BLaER1 (cell line): Measurements from ENCODE around the gene TAS2R42.

ENCODE experiments used
- H3K27ac ChIP-seq: shearing (Covaris generic); formaldehyde crosslinking; 2 replicates; pipeline ENCODE4 v1.8.1; 2022
- H3K27me3 ChIP-seq: shearing (Covaris generic); formaldehyde crosslinking; 2 replicates; pipeline ENCODE4 v1.8.1; 2022
- H3K36me3 ChIP-seq: shearing (Covaris generic); formaldehyde crosslinking; 2 replicates; pipeline ENCODE4 v1.8.1; 2022
- H3K4me1 ChIP-seq: shearing (Covaris generic); formaldehyde crosslinking; 2 replicates; pipeline ENCODE4 v1.8.1; 2022
- H3K4me2 ChIP-seq: shearing (Covaris generic); formaldehyde crosslinking; 2 replicates; pipeline ENCODE4 v1.8.1; 2022
- H3K4me3 ChIP-seq: shearing (Covaris generic); formaldehyde crosslinking; 2 replicates; pipeline ENCODE4 v1.8.1; 2022
- H3K9ac ChIP-seq: shearing (Covaris generic); formaldehyde crosslinking; 2 replicates; pipeline ENCODE4 v1.8.1; 2022
- H3K9me3 ChIP-seq: shearing (Covaris generic); formaldehyde crosslinking; 2 replicates; pipeline ENCODE4 v1.8.1; 2022
- H4K20me1 ChIP-seq: shearing (Covaris generic); formaldehyde crosslinking; 2 replicates; pipeline ENCODE4 v1.8.1; 2022
- Cebpa-rat ChIP-seq: shearing (Covaris generic); IDR thresholded peaks from 2 replicates; pipeline ENCODE4 v1.8.1; 2022

Gene TAS2R42

GRCh38 chr12:11171969-11172675 is 14.6 kb downstream of the TAS2R42 start:
- Histone ChIP-seq H3K27me3 (no peaks in the 10 kb centered on the region), H3K36me3 (peaks cover 10% of the 10 kb centered on the region; the same call in 1 of the 2 replicates), H4K20me1 (peaks cover 58% of the 10 kb centered on the region), H3K27ac (peak overlapping the region; percentile 99), H3K4me2 (peak overlapping the region; percentile 76), H3K4me1 (peaks cover 36% of the 10 kb centered on the region), H3K4me3 (peak overlapping the region; percentile 89), H3K9me3 (no peaks in the 10 kb centered on the region), H3K9ac (peak overlapping the region; percentile 98)
- no peak for TF ChIP-seq Cebpa-rat

GRCh38 chr12:11171145-11171968 is 15.4 kb downstream of the TAS2R42 start, which contains the start of gene SMIM10L1:
SMIM10L1 (plus strand) TSS chr12:11171194; CDS start chr12:11171357, 163 bp downstream.
- H3K9ac ChIP-seq = peak within 1 kb of the TSS; percentile 98
- H4K20me1 ChIP-seq = peaks cover 66% of the 10 kb centered on the region
- no peak for TF ChIP-seq Cebpa-rat
- no peaks in the 10 kb centered on the region for H3K9me3 ChIP-seq
- H3K27ac ChIP-seq = peak within 1 kb of the TSS; percentile 99
- H3K36me3 ChIP-seq = peaks cover 17% of the 10 kb centered on the region
- peak within 1 kb of the TSS; percentile 76 for H3K4me2 ChIP-seq
- no peaks in the 10 kb centered on the region for H3K27me3 ChIP-seq
- peak within 1 kb of the TSS; percentile 89 for H3K4me3 ChIP-seq
- H3K4me1 ChIP-seq = peaks cover 36% of the 10 kb centered on the region

DNA sequence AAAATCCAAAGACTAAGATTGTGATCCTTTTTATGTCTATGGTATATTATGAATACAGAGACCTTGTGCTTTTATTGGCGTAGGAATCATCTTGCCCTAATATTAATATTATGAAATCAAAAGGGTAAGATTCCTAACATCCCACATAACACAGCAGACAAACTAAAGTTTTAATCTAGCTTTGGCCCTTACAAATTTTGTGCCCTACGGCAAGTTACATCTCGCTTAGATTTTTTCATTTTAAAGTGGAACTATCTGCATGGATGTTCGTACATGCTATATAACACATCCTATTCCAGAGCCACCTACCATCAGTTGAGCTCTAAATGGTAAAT is 16.0 kb downstream of the TAS2R42 start:
- H4K20me1 ChIP-seq = peaks cover 71% of the 10 kb centered on the region
- H3K4me2 ChIP-seq = peak overlapping the region; percentile 76
- peaks cover 36% of the 10 kb centered on the region for H3K4me1 ChIP-seq
- H3K4me3 ChIP-seq = peak overlapping the region; percentile 89
- H3K36me3 ChIP-seq = peaks cover 23% of the 10 kb centered on the region
- H3K27me3 ChIP-seq = no peaks in the 10 kb centered on the region
- H3K9me3 ChIP-seq = 0 out of 2 replicates have a peak, but pooled peaks cover 4% of the 10 kb centered on the region
- peak overlapping the region; percentile 99 for H3K27ac ChIP-seq
- no peak for TF ChIP-seq Cebpa-rat
- peak overlapping the region; percentile 98 for H3K9ac ChIP-seq

DNA sequence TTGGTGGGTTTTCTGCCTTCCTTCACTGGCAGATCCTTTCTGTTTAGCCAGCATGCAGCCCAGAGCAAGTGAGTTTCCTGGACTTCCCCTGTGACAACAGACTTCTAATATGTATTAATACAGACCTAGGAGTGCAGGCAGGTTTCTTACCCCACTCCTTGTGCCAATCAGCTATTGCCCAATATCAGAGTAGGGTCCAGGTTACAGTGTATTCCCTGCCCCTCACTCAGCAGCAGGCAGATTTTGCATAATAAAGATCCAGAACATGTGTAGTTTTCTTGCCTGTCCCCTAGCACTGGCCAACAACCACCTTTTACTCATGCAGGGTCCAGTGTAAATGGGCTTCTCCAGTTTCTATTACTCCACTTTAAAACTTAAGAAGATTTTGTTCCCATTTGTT is 20.4 kb downstream of the TAS2R42 start:
- H3K9me3 ChIP-seq = peaks cover 6% of the 10 kb centered on the region; the same call in 1 of the 2 replicates
- no peak overlapping the region for H3K27ac ChIP-seq
- TF ChIP-seq Cebpa-rat = no peak
- no peak overlapping the region for H3K4me3 ChIP-seq
- H3K9ac ChIP-seq = no peak overlapping the region
- H4K20me1 ChIP-seq = peaks cover 90% of the 10 kb centered on the region
- H3K36me3 ChIP-seq = peaks cover 49% of the 10 kb centered on the region
- peaks cover 20% of the 10 kb centered on the region for H3K4me1 ChIP-seq
- no peaks in the 10 kb centered on the region for H3K27me3 ChIP-seq
- H3K4me2 ChIP-seq = no peak overlapping the region

DNA sequence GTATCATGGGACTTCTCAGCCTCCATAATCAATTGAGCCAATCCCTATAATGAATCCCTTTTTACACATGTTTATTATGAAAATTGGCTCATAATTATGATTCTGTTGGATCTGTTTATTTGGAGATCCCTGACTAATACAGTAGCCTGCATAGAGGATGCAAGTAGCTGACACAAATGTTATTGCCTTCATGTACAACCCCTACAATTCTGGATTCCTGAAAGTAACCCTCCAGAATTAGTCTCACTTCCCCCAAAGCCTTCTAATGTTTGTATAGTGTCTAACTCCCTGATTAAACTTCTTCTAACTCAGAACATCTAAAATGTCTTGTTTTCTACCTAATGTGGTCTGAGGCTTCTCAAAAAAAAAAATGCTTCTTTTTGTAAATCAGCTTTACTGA is 22.4 kb downstream of the TAS2R42 start:
- TF ChIP-seq Cebpa-rat = no peak
- Histone ChIP-seq H3K4me1 (0 out of 2 replicates have a peak, but pooled peaks cover 7% of the 10 kb centered on the region), H3K36me3 (peaks cover 59% of the 10 kb centered on the region), H3K9me3 (peaks cover 6% of the 10 kb centered on the region; the same call in 1 of the 2 replicates), H3K9ac (no peak overlapping the region), H3K4me2 (no peak overlapping the region), H3K27me3 (no peaks in the 10 kb centered on the region), H3K4me3 (no peak overlapping the region), H4K20me1 (peaks cover 84% of the 10 kb centered on the region), H3K27ac (no peak overlapping the region)

GRCh38 chr12:11162502-11162901 is 24.2 kb downstream of the TAS2R42 start:
- no peak overlapping the region for H3K9ac ChIP-seq
- H3K4me1 ChIP-seq = no peaks in the 10 kb centered on the region
- peaks cover 6% of the 10 kb centered on the region; the same call in 1 of the 2 replicates for H3K9me3 ChIP-seq
- H3K36me3 ChIP-seq = peaks cover 57% of the 10 kb centered on the region
- no peak overlapping the region for H3K27ac ChIP-seq
- H4K20me1 ChIP-seq = peaks cover 70% of the 10 kb centered on the region
- H3K27me3 ChIP-seq = no peaks in the 10 kb centered on the region
- TF ChIP-seq Cebpa-rat = no peak
- H3K4me3 ChIP-seq = no peak overlapping the region
- no peak overlapping the region for H3K4me2 ChIP-seq

GRCh38 chr12:11158885-11159444 is 27.8 kb downstream of the TAS2R42 start:
- Histone ChIP-seq H3K4me1 (no peaks in the 10 kb centered on the region), H3K4me2 (no peak overlapping the region), H3K36me3 (peaks cover 53% of the 10 kb centered on the region), H3K27me3 (no peaks in the 10 kb centered on the region), H3K9ac (no peak overlapping the region), H3K27ac (no peak overlapping the region), H3K9me3 (peaks cover 26% of the 10 kb centered on the region), H3K4me3 (no peak overlapping the region), H4K20me1 (peaks cover 36% of the 10 kb centered on the region)
- no peak for TF ChIP-seq Cebpa-rat

DNA sequence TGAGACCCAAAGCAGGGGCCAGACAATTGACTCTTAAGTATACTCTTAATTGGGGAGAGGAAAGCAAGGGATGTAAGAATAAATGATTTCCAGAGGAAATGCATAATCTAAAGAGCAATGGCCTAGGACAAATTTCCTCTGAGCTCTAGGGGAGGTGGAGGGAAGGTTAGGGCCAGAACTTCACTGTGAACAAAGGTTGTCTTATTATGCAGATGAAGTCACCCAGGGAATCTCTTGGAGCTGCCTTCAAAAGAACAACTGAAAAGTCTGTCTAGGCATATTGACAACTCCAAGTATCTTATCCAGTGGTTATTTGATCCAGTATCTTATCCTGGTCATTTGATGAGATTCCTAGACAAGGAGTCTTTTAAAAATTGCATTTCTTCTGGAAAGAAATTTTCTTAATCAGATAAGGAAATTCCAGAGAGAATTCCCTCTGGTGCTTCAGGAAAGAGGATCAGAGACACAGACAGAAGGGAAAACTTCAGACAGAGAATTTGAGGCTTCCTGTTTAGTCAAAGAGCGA is 32.3 kb downstream of the TAS2R42 start:
- no peaks in the 10 kb centered on the region for H3K27me3 ChIP-seq
- H4K20me1 ChIP-seq = no peaks in the 10 kb centered on the region; the same call in 1 of the 2 replicates
- no peak overlapping the region for H3K27ac ChIP-seq
- TF ChIP-seq Cebpa-rat = no peak
- no peaks in the 10 kb centered on the region for H3K4me1 ChIP-seq
- H3K36me3 ChIP-seq = peaks cover 37% of the 10 kb centered on the region
- H3K9me3 ChIP-seq = peaks cover 41% of the 10 kb centered on the region
- H3K4me2 ChIP-seq = no peak overlapping the region
- H3K4me3 ChIP-seq = no peak overlapping the region
- H3K9ac ChIP-seq = no peak overlapping the region

- H3K4me1 ChIP-seq = no peaks in the 10 kb centered on the region
- H3K9me3 ChIP-seq = peaks cover 41% of the 10 kb centered on the region
- H3K36me3 ChIP-seq = peaks cover 31% of the 10 kb centered on the region
- H3K27ac ChIP-seq = no peak overlapping the region
- no peaks in the 10 kb centered on the region for H4K20me1 ChIP-seq
- no peaks in the 10 kb centered on the region for H3K27me3 ChIP-seq
- H3K9ac ChIP-seq = no peak overlapping the region
- no peak overlapping the region for H3K4me3 ChIP-seq
- TF ChIP-seq Cebpa-rat = no peak
- no peak overlapping the region for H3K4me2 ChIP-seq
Measured at GRCh38 chr12:11152725-11153124, 34.0 kb downstream of the TAS2R42 start.
